IMR-90 (cell line): ENCODE results near the gene KMT5C.

ENCODE experiments used
- CTCF ChIP-seq: conservative IDR thresholded peaks from 2 replicates; pipeline ENCODE4 v1.5.1; 2012; ENCODE audit warnings: mild to moderate bottlenecking, low read depth, low read length, improper control_type of control experiment
- MXI1 ChIP-seq: IDR thresholded peaks from 2 replicates; pipeline ENCODE4 v1.6.1; 2012; ENCODE audit warnings: low read depth, mild to moderate bottlenecking, low read length, moderate library complexity, borderline replicate concordance
- POLR2A ChIP-seq: IDR thresholded peaks from 2 replicates; pipeline ENCODE4 v1.6.1; 2012; ENCODE audit warnings: mild to moderate bottlenecking, low read depth, low read length
- RFX5 ChIP-seq: IDR thresholded peaks from 2 replicates; pipeline ENCODE4 v1.8.0; 2012; ENCODE audit warnings: low read depth, mild to moderate bottlenecking, low read length, moderate library complexity
- SMC3 ChIP-seq: fragments of 150-350 bp; IDR thresholded peaks from 2 replicates; pipeline ENCODE4 v1.6.1; 2016; ENCODE audit warnings: low read depth, mild to moderate bottlenecking, antibody characterized with exemption, low read length, moderate library complexity

GRCh38 chr19:55336101-55336500 lies 3.6 kb upstream of the KMT5C start:
- TF ChIP-seq POLR2A (no peak), CTCF (no peak), RFX5 (no peak), MXI1 (no peak), SMC3 (no peak)
